ENCODE data around the gene GPR180.

DNA sequence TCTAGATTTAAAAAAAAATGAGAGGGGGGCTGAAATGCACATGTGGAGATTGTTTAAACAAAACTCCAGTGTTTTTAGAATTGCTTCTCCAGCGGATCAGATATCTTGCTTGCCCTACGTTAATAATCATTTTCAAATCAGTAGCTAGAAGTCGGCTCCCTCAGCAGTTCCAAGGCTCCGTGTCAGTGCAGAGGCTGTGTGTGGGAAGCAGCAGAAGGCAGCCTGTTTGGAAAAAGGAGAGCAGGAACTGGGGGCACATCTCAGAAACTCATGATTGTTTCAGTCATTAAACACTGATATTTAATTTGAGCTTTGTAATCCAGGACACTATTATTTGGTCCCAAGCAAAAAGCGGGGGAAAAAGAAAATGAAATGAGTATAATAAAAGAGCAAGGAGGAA lies 59.7 kb downstream of the GPR180 start:
- TF ChIP-seq, protein P1, sequence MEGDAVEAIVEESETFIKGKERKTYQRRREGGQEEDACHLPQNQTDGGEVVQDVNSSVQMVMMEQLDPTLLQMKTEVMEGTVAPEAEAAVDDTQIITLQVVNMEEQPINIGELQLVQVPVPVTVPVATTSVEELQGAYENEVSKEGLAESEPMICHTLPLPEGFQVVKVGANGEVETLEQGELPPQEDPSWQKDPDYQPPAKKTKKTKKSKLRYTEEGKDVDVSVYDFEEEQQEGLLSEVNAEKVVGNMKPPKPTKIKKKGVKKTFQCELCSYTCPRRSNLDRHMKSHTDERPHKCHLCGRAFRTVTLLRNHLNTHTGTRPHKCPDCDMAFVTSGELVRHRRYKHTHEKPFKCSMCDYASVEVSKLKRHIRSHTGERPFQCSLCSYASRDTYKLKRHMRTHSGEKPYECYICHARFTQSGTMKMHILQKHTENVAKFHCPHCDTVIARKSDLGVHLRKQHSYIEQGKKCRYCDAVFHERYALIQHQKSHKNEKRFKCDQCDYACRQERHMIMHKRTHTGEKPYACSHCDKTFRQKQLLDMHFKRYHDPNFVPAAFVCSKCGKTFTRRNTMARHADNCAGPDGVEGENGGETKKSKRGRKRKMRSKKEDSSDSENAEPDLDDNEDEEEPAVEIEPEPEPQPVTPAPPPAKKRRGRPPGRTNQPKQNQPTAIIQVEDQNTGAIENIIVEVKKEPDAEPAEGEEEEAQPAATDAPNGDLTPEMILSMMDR (conservative IDR thresholded peaks at IDR 0.05; ENCODE audit: low read depth, low read length), result no peak
- no peak for TF ChIP-seq EZH2 (IDR thresholded peaks at IDR 0.05; ENCODE audit: borderline replicate concordance, low read depth, low read length, poor library complexity, severe bottlenecking)

Measured in A673 (cell line).